ENCODE data around the gene LBP.

Gene LBP

DNA sequence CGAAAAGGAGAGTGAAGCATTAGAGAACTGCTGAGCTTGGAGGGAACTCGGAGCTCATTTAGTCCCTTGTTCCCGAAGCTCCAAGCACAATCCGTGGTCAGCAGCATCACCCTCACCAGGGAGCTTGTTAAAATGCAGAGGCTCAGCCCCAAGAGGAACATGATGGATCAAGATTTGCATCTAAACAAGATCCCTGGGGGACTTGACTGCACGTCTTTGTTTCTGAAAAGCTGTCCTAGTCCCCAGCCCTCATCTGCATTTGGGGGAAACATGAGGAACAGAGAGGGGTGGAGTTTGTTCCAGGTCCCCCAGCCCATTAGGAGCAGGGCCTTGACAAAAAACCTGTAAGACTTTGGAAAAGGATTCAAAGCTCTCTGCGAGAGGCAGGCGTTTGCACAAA is 4.1 kb upstream of the LBP start:
- DNase-seq (ENCODE audit: low spot score) = no peak
- ChIA-PET POLR2A (ENCODE audit: low non-redundant PET) (no interaction called here), CTCF (interaction anchor here (0.7 to 2.0 kb wide), 2 partner anchors 40 to 66 kb away, joined by 3 to 11 read pairs; no protein-coding TSS in a partner anchor)
- TF ChIP-seq, protein P1, sequence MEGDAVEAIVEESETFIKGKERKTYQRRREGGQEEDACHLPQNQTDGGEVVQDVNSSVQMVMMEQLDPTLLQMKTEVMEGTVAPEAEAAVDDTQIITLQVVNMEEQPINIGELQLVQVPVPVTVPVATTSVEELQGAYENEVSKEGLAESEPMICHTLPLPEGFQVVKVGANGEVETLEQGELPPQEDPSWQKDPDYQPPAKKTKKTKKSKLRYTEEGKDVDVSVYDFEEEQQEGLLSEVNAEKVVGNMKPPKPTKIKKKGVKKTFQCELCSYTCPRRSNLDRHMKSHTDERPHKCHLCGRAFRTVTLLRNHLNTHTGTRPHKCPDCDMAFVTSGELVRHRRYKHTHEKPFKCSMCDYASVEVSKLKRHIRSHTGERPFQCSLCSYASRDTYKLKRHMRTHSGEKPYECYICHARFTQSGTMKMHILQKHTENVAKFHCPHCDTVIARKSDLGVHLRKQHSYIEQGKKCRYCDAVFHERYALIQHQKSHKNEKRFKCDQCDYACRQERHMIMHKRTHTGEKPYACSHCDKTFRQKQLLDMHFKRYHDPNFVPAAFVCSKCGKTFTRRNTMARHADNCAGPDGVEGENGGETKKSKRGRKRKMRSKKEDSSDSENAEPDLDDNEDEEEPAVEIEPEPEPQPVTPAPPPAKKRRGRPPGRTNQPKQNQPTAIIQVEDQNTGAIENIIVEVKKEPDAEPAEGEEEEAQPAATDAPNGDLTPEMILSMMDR (conservative IDR thresholded peaks at IDR 0.05; ENCODE audit: low read depth) = no peak
- no peak overlapping the region for H3K27ac ChIP-seq

GRCh38 chr20:38342713-38343310 is 3.5 kb upstream of the LBP start:
- H3K27ac ChIP-seq = no peak overlapping the region
- ChIA-PET POLR2A (ENCODE audit: low non-redundant PET) (no interaction called here), CTCF (interaction anchor here (0.7 kb wide), 1 partner anchor 40 kb away, joined by 3 read pairs; no protein-coding TSS in a partner anchor)
- DNase-seq (ENCODE audit: low spot score) = no peak
- TF ChIP-seq, protein P1 (conservative IDR thresholded peaks at IDR 0.05; ENCODE audit: low read depth) = no peak

DNA sequence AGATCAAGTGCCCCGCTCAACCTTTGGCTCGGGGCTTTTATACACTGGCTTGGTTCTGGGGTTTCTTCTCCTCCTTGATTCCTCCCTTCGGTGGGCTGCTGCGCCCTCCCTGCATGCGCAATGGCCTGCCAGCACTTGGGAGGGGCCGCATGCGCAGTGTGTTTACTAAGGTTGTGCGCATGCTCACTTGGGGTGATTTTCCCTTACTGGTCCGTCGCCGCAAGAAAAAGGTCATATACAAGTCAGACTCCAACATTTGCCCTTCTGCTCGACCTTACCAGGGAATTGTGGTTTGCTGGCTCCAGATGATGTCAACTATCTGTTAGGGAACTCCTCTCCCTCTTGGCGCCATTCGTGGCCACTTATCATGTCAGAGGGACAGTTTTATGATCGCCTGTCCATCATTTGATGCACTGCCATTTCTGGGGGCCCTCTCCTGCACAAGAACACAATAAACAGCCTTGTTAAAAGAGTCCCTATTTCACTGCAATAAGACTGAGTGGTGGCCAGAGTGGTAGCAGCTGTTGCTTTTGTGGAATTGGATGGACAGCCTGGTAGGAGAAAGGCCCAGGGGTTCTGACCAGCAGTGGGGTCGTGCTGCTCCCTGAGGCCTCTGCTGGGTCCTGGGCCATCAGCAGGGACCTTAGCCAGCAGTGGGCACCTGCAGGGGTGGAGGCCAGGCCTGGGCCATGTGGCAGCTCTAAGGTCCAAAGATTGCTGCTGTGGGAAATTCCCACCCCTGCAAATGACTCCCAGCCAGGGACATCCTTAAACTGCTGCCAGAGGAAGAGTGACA is 2.8 kb upstream of the LBP start:
- H3K27ac ChIP-seq = no peak overlapping the region
- CTCF ChIA-PET = interaction anchor here (1.0 kb wide), 1 partner anchor 65 kb away, joined by 5 read pairs; no protein-coding TSS in a partner anchor
- TF ChIP-seq, protein P1 (conservative IDR thresholded peaks at IDR 0.05; ENCODE audit: low read depth) = no peak
- no peak for DNase-seq (ENCODE audit: low spot score)
- POLR2A ChIA-PET (ENCODE audit: low non-redundant PET) = no interaction called here

GRCh38 chr20:38344107-38344701 is 2.1 kb upstream of the LBP start:
- ChIA-PET CTCF (interaction anchor here (1.0 kb wide), 1 partner anchor 64 kb away, joined by 5 read pairs; no protein-coding TSS in a partner anchor), POLR2A (ENCODE audit: low non-redundant PET) (no interaction called here)
- TF ChIP-seq, protein P1 (conservative IDR thresholded peaks at IDR 0.05; ENCODE audit: low read depth) = no peak
- DNase-seq (ENCODE audit: low spot score) = no peak
- no peak overlapping the region for H3K27ac ChIP-seq

DNA sequence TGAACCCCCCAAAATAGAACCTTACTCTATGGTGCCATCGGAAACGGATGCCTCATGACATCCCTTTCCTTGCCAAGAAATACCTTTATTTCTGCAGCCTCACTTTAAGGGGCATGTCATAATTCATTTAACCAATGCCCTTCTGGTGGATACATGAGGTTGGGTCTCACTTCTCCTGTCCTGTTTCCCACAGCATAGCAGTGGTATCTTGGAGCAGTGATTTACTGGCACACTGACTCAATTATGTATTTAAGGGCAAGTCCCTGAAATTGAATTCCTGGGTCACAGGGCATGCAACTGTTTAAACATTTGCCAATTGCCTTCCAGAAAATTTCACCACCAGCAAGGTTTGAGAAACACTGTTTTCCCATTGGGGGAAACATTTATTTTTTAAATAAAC is 639 bp upstream of the LBP start:
- ChIA-PET POLR2A (ENCODE audit: low non-redundant PET) (no interaction called here), CTCF (interaction anchor here (0.7 kb wide), 1 partner anchor 395 kb away, joined by 6 read pairs; no protein-coding TSS in a partner anchor)
- no peak for DNase-seq (ENCODE audit: low spot score)
- H3K27ac ChIP-seq = no peak overlapping the region
- TF ChIP-seq, protein P1 (conservative IDR thresholded peaks at IDR 0.05; ENCODE audit: low read depth) = no peak

DNA sequence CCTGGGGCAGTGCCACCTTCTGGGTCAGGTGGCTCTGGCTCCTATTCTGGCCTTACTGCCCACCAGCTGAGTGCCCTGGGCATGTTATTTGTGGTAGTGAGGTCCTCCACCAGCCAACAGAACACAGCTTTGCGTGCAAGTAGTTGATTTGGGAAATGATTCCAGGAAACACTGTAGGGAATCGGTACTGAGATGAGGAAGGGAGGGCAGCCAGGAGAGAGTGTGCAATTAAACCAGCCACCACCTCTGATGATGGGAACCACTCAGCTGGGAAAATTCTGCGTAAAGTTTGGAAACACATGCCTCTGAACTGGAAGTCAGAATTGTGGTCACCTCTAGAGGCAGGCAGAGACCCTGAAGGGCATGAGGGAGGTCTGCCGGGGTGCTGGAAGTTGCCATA is 459 bp downstream of the LBP start:
- ChIA-PET CTCF (interaction anchor here (0.7 to 0.9 kb wide), 2 partner anchors 10 to 62 kb away, joined by 3 read pairs; no protein-coding TSS in a partner anchor), POLR2A (ENCODE audit: low non-redundant PET) (no interaction called here)
- no peak for DNase-seq (ENCODE audit: low spot score)
- TF ChIP-seq, protein P1 (conservative IDR thresholded peaks at IDR 0.05; ENCODE audit: low read depth) = no peak
- H3K27ac ChIP-seq = no peak overlapping the region
